Activated CD8-positive, alpha-beta T cell treated with anti-CD3 and anti-CD28 coated beads for 36 hours (primary cell): ENCODE measurements around the gene NCOA1. TPM values are rescaled to one million over a fixed set of nuclear protein-coding genes. Genes with fewer than 3 reads are reported as not detected.

Source experiments
- ATAC-seq: fragments of 200-7000 bp; cut with Tn5 transposase; one replicate; pipeline ENCODE4 v1.10.0; 2021; ENCODE audit warnings: mild to moderate bottlenecking, moderate library complexity
- CTCF ChIA-PET: fragments of 350-600 bp; sonication (Branson Sonifier 250); formaldehyde crosslinking; loops from one replicate; lab custom pipeline; 2021; ENCODE audit warnings: antibody characterized with exemption; lab: Charles Lee
- POLR2A ChIA-PET: fragments of 350-600 bp; sonication (Branson Sonifier 250); formaldehyde crosslinking; loops from one replicate; lab custom pipeline; 2021; ENCODE audit warnings: antibody characterized with exemption; lab: Charles Lee
- DNase-seq: peaks from one replicate; pipeline ENCODE4 v3.0.0-alpha.2; 2020
- H3K27ac Mint-ChIP-seq: one replicate; pipeline ENCODE4 v1.8.0; 2021; ENCODE audit warnings: mild to moderate bottlenecking, mixed read lengths
- H3K27me3 Mint-ChIP-seq: one replicate; pipeline ENCODE4 v1.8.0; 2021; ENCODE audit warnings: mixed read lengths
- H3K36me3 Mint-ChIP-seq: one replicate; pipeline ENCODE4 v1.8.0; 2021; ENCODE audit warnings: low read depth, mixed read lengths
- H3K4me1 Mint-ChIP-seq: one replicate; pipeline ENCODE4 v1.8.0; 2021; ENCODE audit warnings: low read depth, mixed read lengths
- H3K4me3 Mint-ChIP-seq: one replicate; pipeline ENCODE4 v1.8.0; 2021; ENCODE audit warnings: mild to moderate bottlenecking, moderate library complexity, mixed read lengths
- H3K9me3 Mint-ChIP-seq: one replicate; pipeline ENCODE4 v1.8.0; 2021; ENCODE audit warnings: mixed read lengths
- CTCF ChIP-seq: fragments of 200-600 bp; IDR thresholded peaks from one replicate; pipeline ENCODE4 v1.8.0; 2022; ENCODE audit warnings: antibody characterized with exemption, mild to moderate bottlenecking
- intact Hi-C: fragments of 100-400 bp; cut with micrococcal nuclease; formaldehyde crosslinking; loops from one replicate; pipeline ENCODE4 v1.10.0; 2022
- total RNA-seq, 2 experiments: library from RNA; stranded (reverse); gene quantifications; one replicate each; pipeline ENCODE4 v1.2.3, GENCODE V29; 2021

The NCOA1 gene
- total RNA-seq, 2 experiments from 2014 or later, result 16.8 to 17.1 TPM

GRCh38 chr2:24493713-24494112 lies 2.7 kb downstream of the NCOA1 start:
- no peaks in the 10 kb centered on the region for H3K27me3 Mint-ChIP-seq
- no peak for DNase-seq
- H3K9me3 Mint-ChIP-seq, result no peaks in the 10 kb centered on the region
- no peaks in the 10 kb centered on the region for H3K36me3 Mint-ChIP-seq
- intact Hi-C loops, result no loop called here
- POLR2A ChIA-PET, result no interaction called here
- H3K4me3 Mint-ChIP-seq, result peak overlapping the region; percentile 75
- no peak for TF ChIP-seq CTCF
- CTCF ChIA-PET, result interaction anchor here (1.2 kb wide), 1 partner anchor 298 kb away, joined by 3 read pairs; no protein-coding TSS in a partner anchor
- ATAC-seq, result no peak
- peaks cover 59% of the 10 kb centered on the region for H3K4me1 Mint-ChIP-seq
- H3K27ac Mint-ChIP-seq, result peak overlapping the region; percentile 44

GRCh38 chr2:24494410-24494809 lies 3.4 kb downstream of the NCOA1 start:
- no peak for ATAC-seq
- no peak for DNase-seq
- intact Hi-C loops, result no loop called here
- no peak for TF ChIP-seq CTCF
- POLR2A ChIA-PET, result no interaction called here
- H3K27me3 Mint-ChIP-seq, result no peaks in the 10 kb centered on the region
- H3K36me3 Mint-ChIP-seq, result no peaks in the 10 kb centered on the region
- no peaks in the 10 kb centered on the region for H3K9me3 Mint-ChIP-seq
- CTCF ChIA-PET, result interaction anchor here (0.9 kb wide), 1 partner anchor 12 kb away, joined by 3 read pairs; no protein-coding TSS in a partner anchor
- no peak overlapping the region for H3K27ac Mint-ChIP-seq
- peaks cover 55% of the 10 kb centered on the region for H3K4me1 Mint-ChIP-seq
- no peak overlapping the region for H3K4me3 Mint-ChIP-seq

- H3K4me3 Mint-ChIP-seq, result no peak overlapping the region
- H3K4me1 Mint-ChIP-seq, result peaks cover 52% of the 10 kb centered on the region
- H3K27me3 Mint-ChIP-seq, result no peaks in the 10 kb centered on the region
- ChIA-PET POLR2A (no interaction called here), CTCF (interaction anchor here (0.9 to 1.5 kb wide), 3 partner anchors 11 to 332 kb away, joined by 3 to 5 read pairs (median 3); no protein-coding TSS in a partner anchor)
- TF ChIP-seq CTCF, result no peak
- H3K36me3 Mint-ChIP-seq, result peaks cover 2% of the 10 kb centered on the region
- intact Hi-C loops, result no loop called here
- no peaks in the 10 kb centered on the region for H3K9me3 Mint-ChIP-seq
- DNase-seq, result no peak
- no peak overlapping the region for H3K27ac Mint-ChIP-seq
- no peak for ATAC-seq
Observed at GRCh38 chr2:24495451-24495850, 4.4 kb downstream of the NCOA1 start.

- Mint-ChIP-seq H3K27ac (no peak overlapping the region), H3K4me3 (no peak overlapping the region), H3K4me1 (peaks cover 59% of the 10 kb centered on the region), H3K36me3 (peaks cover 2% of the 10 kb centered on the region), H3K27me3 (no peaks in the 10 kb centered on the region), H3K9me3 (no peaks in the 10 kb centered on the region)
- ATAC-seq (no peak), DNase-seq (no peak)
- ChIA-PET POLR2A (no interaction called here), CTCF (interaction anchor here (0.6 to 1.5 kb wide), 2 partner anchors 10 to 56 kb away, joined by 3 to 5 read pairs; no protein-coding TSS in a partner anchor)
- intact Hi-C loops, result no loop called here
- no peak for TF ChIP-seq CTCF
Observed at GRCh38 chr2:24496959-24497358, 5.9 kb downstream of the NCOA1 start.

- no peak overlapping the region for H3K4me3 Mint-ChIP-seq
- POLR2A ChIA-PET, result no interaction called here
- H3K9me3 Mint-ChIP-seq, result no peaks in the 10 kb centered on the region
- intact Hi-C loops, result no loop called here
- H3K4me1 Mint-ChIP-seq, result peaks cover 62% of the 10 kb centered on the region
- H3K27me3 Mint-ChIP-seq, result no peaks in the 10 kb centered on the region
- TF ChIP-seq CTCF, result no peak
- CTCF ChIA-PET, result interaction anchor here (0.6 to 0.7 kb wide), 2 partner anchors 56 to 379 kb away, joined by 3 read pairs; no protein-coding TSS in a partner anchor
- DNase-seq, result no peak
- H3K27ac Mint-ChIP-seq, result no peak overlapping the region
- ATAC-seq, result no peak
- peaks cover 2% of the 10 kb centered on the region for H3K36me3 Mint-ChIP-seq
Observed at GRCh38 chr2:24497685-24498084, 6.6 kb downstream of the NCOA1 start.
